Measurements from ENCODE around the gene SGMS2.

DNA sequence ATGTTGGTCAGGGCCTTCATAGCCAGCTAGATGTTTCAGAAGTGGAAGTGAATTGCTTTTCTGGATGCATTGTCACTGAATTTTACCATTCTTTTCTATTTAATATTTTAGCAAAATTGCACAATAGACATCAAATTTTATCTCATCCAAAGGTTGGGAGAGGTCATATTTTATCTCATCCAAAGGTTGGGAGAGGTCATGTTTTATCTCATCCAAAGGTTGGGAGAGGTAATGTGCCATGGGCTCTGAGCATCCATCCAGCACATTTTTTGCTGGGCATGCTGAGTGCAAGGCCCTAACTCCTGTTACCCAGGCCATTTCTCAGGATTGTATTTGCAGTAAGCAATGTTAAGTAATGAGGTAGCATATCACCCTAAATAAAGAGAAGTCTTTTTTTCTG lies 91.9 kb downstream of the SGMS2 start:
- TF ChIP-seq TBP (CRISPR knock-in tag; IDR thresholded peaks at IDR 0.05) (no peak), ZNF776 (CRISPR knock-in tag; IDR thresholded peaks at IDR 0.05) (no peak), DZIP1 (CRISPR knock-in tag; IDR thresholded peaks at IDR 0.05) (no peak), EP300 (IDR thresholded peaks at IDR 0.05; ENCODE audit: low read depth in 2 of 2, low read length in 2 of 2) (no peak), EP300 (CRISPR knock-in tag; IDR thresholded peaks at IDR 0.05; ENCODE audit: borderline replicate concordance) (no peak), POLR2A (IDR thresholded peaks at IDR 0.05; ENCODE audit: insufficient read depth in 1 of 2, low read depth in 2 of 2, low read length in 2 of 2) (no peak), RFX5 (IDR thresholded peaks at IDR 0.05; ENCODE audit: low read depth, low read length) (no peak), TCF12 (IDR thresholded peaks at IDR 0.05) (no peak), TCF12 (CRISPR knock-in tag; IDR thresholded peaks at IDR 0.05) (no peak), RAD21 (CRISPR knock-in tag; IDR thresholded peaks at IDR 0.05) (no peak), EZH2 (conservative IDR thresholded peaks at IDR 0.05; ENCODE audit: low read depth, low read length) (no peak)
- TF ChIP-seq, protein P1, sequence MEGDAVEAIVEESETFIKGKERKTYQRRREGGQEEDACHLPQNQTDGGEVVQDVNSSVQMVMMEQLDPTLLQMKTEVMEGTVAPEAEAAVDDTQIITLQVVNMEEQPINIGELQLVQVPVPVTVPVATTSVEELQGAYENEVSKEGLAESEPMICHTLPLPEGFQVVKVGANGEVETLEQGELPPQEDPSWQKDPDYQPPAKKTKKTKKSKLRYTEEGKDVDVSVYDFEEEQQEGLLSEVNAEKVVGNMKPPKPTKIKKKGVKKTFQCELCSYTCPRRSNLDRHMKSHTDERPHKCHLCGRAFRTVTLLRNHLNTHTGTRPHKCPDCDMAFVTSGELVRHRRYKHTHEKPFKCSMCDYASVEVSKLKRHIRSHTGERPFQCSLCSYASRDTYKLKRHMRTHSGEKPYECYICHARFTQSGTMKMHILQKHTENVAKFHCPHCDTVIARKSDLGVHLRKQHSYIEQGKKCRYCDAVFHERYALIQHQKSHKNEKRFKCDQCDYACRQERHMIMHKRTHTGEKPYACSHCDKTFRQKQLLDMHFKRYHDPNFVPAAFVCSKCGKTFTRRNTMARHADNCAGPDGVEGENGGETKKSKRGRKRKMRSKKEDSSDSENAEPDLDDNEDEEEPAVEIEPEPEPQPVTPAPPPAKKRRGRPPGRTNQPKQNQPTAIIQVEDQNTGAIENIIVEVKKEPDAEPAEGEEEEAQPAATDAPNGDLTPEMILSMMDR (CRISPR knock-in tag; IDR thresholded peaks at IDR 0.05): no peak
